Measurements from ENCODE around the gene ZNF143.
"Not testable (repeated sequence)": the region's sequence is repeated elsewhere in the genome, so short reads cannot be mapped to it uniquely, and the experiment has no call there.

The ZNF143 gene

GRCh38 chr11:9549216-9549615 lies 88.4 kb downstream of the ZNF143 start:
- not testable (repeated sequence) for DNase-seq

- no peak for DNase-seq
Measured at GRCh38 chr11:9550191-9550628, 89.4 kb downstream of the ZNF143 start.

- no peak for DNase-seq
Measured at GRCh38 chr11:9561279-9561982, 100.6 kb downstream of the ZNF143 start.

GRCh38 chr11:9562716-9563115 lies 101.9 kb downstream of the ZNF143 start:
- DNase-seq = peak; percentile 12

GRCh38 chr11:9563196-9563730 lies 102.5 kb downstream of the ZNF143 start:
- no peak for DNase-seq

- DNase-seq = peak; percentile 72
Measured at GRCh38 chr11:9565822-9566560, 105.2 kb downstream of the ZNF143 start.

- no peak for DNase-seq
Measured at GRCh38 chr11:9566561-9567063, 105.8 kb downstream of the ZNF143 start.

- DNase-seq = no peak
Measured at GRCh38 chr11:9567401-9567800, 106.6 kb downstream of the ZNF143 start.

GRCh38 chr11:9568161-9568853 lies 107.5 kb downstream of the ZNF143 start:
- DNase-seq = no peak

GRCh38 chr11:9568854-9569587 lies 108.2 kb downstream of the ZNF143 start:
- no peak for DNase-seq

- no peak for DNase-seq
Measured at GRCh38 chr11:9569588-9570164, 108.9 kb downstream of the ZNF143 start.

- DNase-seq = no peak
Measured at GRCh38 chr11:9570313-9571025, 109.7 kb downstream of the ZNF143 start.

GRCh38 chr11:9571071-9571762 lies 110.4 kb downstream of the ZNF143 start:
- DNase-seq = no peak

GRCh38 chr11:9571763-9572115 lies 110.9 kb downstream of the ZNF143 start:
- no peak for DNase-seq

- peak; percentile 99 for DNase-seq
Measured at GRCh38 chr11:9573052-9573774, 112.4 kb downstream of the ZNF143 start, which contains the start of gene WEE1. Gene WEE1 (plus strand): TSS chr11:9573670. CDS start chr11:9573934, 264 bp downstream.

GRCh38 chr11:9573775-9574621 lies 113.2 kb downstream of the ZNF143 start:
- peak; percentile 32 for DNase-seq

GRCh38 chr11:9574622-9575259 lies 113.9 kb downstream of the ZNF143 start:
- DNase-seq = peak; percentile 42

Data from activated CD4-positive, alpha-beta T cell treated with anti-CD3 and anti-CD28 coated beads for 48 hours (primary cell).